ENCODE results near the gene NEAT1.

GRCh38 chr11:65452806-65453490, 30.4 kb downstream of the NEAT1 start:
- TF ChIP-seq, protein P1, sequence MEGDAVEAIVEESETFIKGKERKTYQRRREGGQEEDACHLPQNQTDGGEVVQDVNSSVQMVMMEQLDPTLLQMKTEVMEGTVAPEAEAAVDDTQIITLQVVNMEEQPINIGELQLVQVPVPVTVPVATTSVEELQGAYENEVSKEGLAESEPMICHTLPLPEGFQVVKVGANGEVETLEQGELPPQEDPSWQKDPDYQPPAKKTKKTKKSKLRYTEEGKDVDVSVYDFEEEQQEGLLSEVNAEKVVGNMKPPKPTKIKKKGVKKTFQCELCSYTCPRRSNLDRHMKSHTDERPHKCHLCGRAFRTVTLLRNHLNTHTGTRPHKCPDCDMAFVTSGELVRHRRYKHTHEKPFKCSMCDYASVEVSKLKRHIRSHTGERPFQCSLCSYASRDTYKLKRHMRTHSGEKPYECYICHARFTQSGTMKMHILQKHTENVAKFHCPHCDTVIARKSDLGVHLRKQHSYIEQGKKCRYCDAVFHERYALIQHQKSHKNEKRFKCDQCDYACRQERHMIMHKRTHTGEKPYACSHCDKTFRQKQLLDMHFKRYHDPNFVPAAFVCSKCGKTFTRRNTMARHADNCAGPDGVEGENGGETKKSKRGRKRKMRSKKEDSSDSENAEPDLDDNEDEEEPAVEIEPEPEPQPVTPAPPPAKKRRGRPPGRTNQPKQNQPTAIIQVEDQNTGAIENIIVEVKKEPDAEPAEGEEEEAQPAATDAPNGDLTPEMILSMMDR (IDR thresholded peaks at IDR 0.05) = no peak
- TF ChIP-seq POLR2A (IDR thresholded peaks at IDR 0.05) (no peak), POLR2AphosphoS5 (IDR thresholded peaks at IDR 0.05) (no peak)
